AG04450 (cell line): ENCODE measurements around the gene MEP1B. TPM values are rescaled to one million over a fixed set of nuclear protein-coding genes. Genes with fewer than 3 reads are reported as not detected.
"Not testable (repeated sequence)": the region's sequence is repeated elsewhere in the genome, so short reads cannot be mapped to it uniquely, and the experiment has no call there.

Experiments
- CTCF ChIA-PET: fragments of 300-600, 350-600 bp; formaldehyde crosslinking; extraction: SDS; loops from one replicate; lab custom pipeline; 2022; ENCODE audit warnings: antibody characterized with exemption, inconsistent platforms; lab: Charles Lee
- POLR2A ChIA-PET: fragments of 350-600 bp; formaldehyde crosslinking; extraction: SDS; loops from one replicate; lab custom pipeline; 2021; ENCODE audit warnings: antibody characterized with exemption, inconsistent platforms; lab: Yijun Ruan, JAX
- DNase-seq: peaks from one replicate; pipeline ENCODE4 v3.0.0-alpha.2; 2011; ENCODE audit warnings: low read depth, low spot score
- H3K27ac ChIP-seq: one replicate; pipeline ENCODE4 v1.5.1; 2012; ENCODE audit warnings: low read depth, low read length, control low read depth
- H3K27me3 ChIP-seq: one replicate; pipeline ENCODE4 v1.6.0; 2012; ENCODE audit warnings: low read length; ENCODE audit not compliant: control insufficient read depth, insufficient read depth
- H3K4me3 ChIP-seq: 2 replicates; pipeline ENCODE4 v1.5.1; 2011; ENCODE audit warnings: mild to moderate bottlenecking, low read depth, low read length, control low read depth
- H3K9me3 ChIP-seq: 2 replicates; pipeline ENCODE4 v1.5.1; 2012; ENCODE audit warnings: low read length; ENCODE audit not compliant: control insufficient read depth, insufficient read depth
- CTCF ChIP-seq: IDR thresholded peaks from 2 replicates; pipeline ENCODE4 v1.5.1; 2011; ENCODE audit warnings: low read depth, low read length, control low read depth, inconsistent platforms
- polyA plus RNA-seq: library from polyadenylated mRNA; depleted of rRNA; stranded (reverse); fragments of >200 nt; gene quantifications from 2 replicates; pipeline ENCODE4 v1.2.3, GENCODE V29; 2011

MEP1B gene
- polyA plus RNA-seq, 1 experiment, result not detected

DNA sequence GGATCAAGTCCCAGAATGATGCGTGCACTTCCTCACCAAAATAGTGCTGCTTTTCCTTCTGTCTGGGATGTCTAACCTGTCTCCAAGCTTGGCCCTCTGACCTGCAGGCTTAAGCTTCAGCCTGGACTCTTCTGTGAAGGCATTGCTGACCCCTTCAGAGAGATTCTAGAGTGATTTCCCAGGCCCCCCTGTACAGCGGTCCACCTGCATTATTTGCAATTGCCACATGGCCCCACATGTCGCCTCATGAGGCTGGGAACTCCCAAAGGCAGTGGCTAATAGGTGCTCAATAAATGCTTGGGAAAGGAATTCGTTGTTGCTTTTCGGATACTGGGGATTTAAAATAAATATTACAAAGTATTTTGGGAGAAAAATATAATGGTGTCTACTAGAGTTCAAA, 32.3 kb upstream of the MEP1B start:
- Histone ChIP-seq H3K27ac (no peak overlapping the region), H3K9me3 (no peaks in the 10 kb centered on the region), H3K27me3 (peaks cover 10% of the 10 kb centered on the region), H3K4me3 (no peak overlapping the region)
- no peak for TF ChIP-seq CTCF
- CTCF ChIA-PET, result interaction anchor here (0.5 to 11.3 kb wide), 30 partner anchors 9 to 557 kb away, joined by 3 to 220 read pairs (median 5); partner anchors contain the start of gene GAREM1
- no peak for DNase-seq
- POLR2A ChIA-PET, result no interaction called here

DNA sequence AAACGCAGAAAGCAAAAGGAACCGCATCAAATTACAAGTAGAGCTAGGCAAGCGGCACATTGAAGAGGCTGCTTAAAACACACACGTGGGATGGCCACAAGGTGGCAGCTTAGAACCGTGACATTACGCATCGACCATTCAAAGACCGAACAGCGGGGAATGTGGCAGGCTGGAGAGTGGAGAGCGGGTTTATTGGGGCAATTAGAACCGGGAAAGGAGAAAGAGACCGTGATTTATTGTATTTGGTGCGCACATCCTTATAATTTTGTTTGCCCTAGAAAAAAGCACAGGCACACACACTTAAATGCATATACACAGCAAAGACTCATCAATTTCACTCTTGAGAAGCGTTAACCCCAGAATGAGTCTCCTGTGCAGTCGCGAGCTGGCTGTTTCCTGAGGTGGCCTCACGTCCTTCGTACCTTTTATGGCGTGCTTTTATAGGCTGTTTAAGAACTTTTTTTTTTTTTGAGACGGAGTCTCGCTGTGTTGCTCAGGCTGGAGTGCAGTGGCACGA, 31.7 kb upstream of the MEP1B start:
- no peak overlapping the region for H3K4me3 ChIP-seq

GRCh38 chr18:32158631-32159030, 31.2 kb upstream of the MEP1B start:
- POLR2A ChIA-PET, H3K27me3 ChIP-seq, H3K4me3 ChIP-seq, H3K27ac ChIP-seq, H3K9me3 ChIP-seq, DNase-seq: not testable (repeated sequence)
- CTCF ChIA-PET, result interaction anchor here (0.7 to 11.3 kb wide), 29 partner anchors 9 to 650 kb away, joined by 3 to 220 read pairs (median 5); partner anchors contain the start of gene GAREM1

More for the DNA sequence above, 31.7 kb upstream of the MEP1B start:
- H3K27me3 ChIP-seq, result peaks cover 9% of the 10 kb centered on the region
- CTCF ChIA-PET, result interaction anchor here (0.5 to 11.3 kb wide), 36 partner anchors 9 to 649 kb away, joined by 3 to 220 read pairs (median 4); partner anchors contain the start of gene GAREM1
- no peak overlapping the region for H3K27ac ChIP-seq
- peak; percentile 92 for TF ChIP-seq CTCF
- peak; percentile 72 for DNase-seq
- H3K9me3 ChIP-seq, result no peaks in the 10 kb centered on the region
- POLR2A ChIA-PET, result no interaction called here

DNA sequence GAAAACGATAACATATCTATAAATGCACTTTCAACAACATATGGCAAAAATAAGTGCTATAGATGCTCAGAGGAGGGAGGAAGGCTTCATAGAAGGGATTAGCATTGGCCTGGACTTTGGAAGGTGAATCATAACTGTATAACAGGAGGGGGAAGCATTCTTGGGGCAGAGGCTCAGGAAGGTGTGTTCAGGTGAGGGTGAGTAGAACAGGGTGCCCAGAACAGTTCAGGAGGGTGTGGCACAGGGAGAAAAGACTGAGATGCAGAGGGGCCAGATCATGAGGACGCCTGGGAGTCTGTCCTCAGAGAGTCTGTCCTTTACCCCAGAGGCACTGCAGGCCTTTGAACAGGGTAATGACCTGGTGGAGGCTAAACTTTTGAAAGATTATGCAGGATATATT, 29.3 kb upstream of the MEP1B start:
- ChIA-PET CTCF (interaction anchor here (2.4 to 11.3 kb wide), 2 partner anchors 311 to 391 kb away, joined by 10 to 220 read pairs; partner anchors contain the start of gene GAREM1), POLR2A (no interaction called here)

DNA sequence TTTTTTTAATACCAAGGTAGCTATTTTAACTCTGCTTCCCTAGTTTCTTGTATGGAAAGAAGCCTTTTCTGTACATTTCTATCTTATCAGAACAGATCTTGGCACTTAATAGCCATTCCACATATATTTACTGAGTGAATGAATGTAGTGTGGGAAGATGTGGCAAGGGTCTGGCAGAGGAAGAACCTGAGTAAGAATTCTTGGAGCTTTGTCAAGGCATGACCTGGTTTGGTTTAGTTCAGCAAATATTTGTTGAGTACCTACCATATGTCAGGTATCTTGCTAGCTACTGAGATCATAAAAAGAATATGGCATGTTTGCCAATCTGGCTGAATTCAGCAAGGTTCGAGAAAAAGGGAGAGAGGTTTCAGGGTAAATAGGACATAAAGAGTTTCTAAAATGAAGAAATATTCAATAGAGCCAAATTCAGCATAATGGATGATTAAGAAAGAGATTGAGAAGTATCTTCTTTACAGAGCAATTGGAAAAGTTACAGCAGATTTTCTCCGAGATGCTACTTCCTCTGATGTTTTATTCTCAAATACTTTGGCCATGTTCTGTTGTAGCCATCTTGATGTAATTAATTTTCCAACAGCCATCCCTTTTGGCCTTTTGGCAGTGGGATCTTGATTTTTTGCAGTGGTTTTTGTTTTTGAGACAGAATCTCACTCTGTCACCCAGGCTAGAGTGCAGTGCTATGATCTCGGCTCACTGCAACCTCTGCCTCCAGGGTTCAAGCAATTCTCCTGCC, 21.7 kb upstream of the MEP1B start:
- ChIA-PET POLR2A (no interaction called here), CTCF (interaction anchor here (0.9 to 3.4 kb wide), 4 partner anchors 10 to 385 kb away, joined by 3 to 12 read pairs (median 3); partner anchors contain the start of gene GAREM1)
- H3K4me3 ChIP-seq, result no peak overlapping the region
- peaks cover 5% of the 10 kb centered on the region for H3K27me3 ChIP-seq
- H3K9me3 ChIP-seq, result no peaks in the 10 kb centered on the region
- no peak for TF ChIP-seq CTCF
- DNase-seq, result no peak
- H3K27ac ChIP-seq, result no peak overlapping the region

More for the DNA sequence above, 29.3 kb upstream of the MEP1B start:
- no peak for DNase-seq
- H3K27me3 ChIP-seq, result peaks cover 14% of the 10 kb centered on the region
- no peak overlapping the region for H3K4me3 ChIP-seq
- no peak overlapping the region for H3K27ac ChIP-seq
- no peaks in the 10 kb centered on the region for H3K9me3 ChIP-seq
- no peak for TF ChIP-seq CTCF
